A204.1 (cell line): ENCODE data around the gene NPTN.

ENCODE experiments used
- FAIRE-seq: peaks from 2 replicates; lab custom pipeline; 2012; peaks lifted over from hg19 to GRCh38; lab: Jason Lieb, UNC

NPTN gene

GRCh38 chr15:73631915-73632669 is 1.1 kb downstream of the NPTN start:
- no peak for FAIRE-seq

- no peak for FAIRE-seq
These were observed 2.2 kb downstream of the NPTN start for GRCh38 chr15:73630921-73631362.

- no peak for FAIRE-seq
These were observed 3.3 kb downstream of the NPTN start for GRCh38 chr15:73629798-73630429.

- FAIRE-seq = no peak
These were observed 4.0 kb downstream of the NPTN start for GRCh38 chr15:73628976-73629797.

GRCh38 chr15:73628102-73628501 is 5.1 kb downstream of the NPTN start:
- FAIRE-seq = no peak

GRCh38 chr15:73626072-73626471 is 7.1 kb downstream of the NPTN start:
- FAIRE-seq = no peak

GRCh38 chr15:73624530-73624929 is 8.7 kb downstream of the NPTN start:
- FAIRE-seq = no peak

GRCh38 chr15:73621286-73621826 is 11.8 kb downstream of the NPTN start:
- no peak for FAIRE-seq

GRCh38 chr15:73620078-73620477 is 13.1 kb downstream of the NPTN start:
- FAIRE-seq = no peak

GRCh38 chr15:73617913-73618312 is 15.3 kb downstream of the NPTN start:
- no peak for FAIRE-seq

GRCh38 chr15:73617301-73617831 is 15.8 kb downstream of the NPTN start:
- no peak for FAIRE-seq

- FAIRE-seq = no peak
These were observed 24.2 kb downstream of the NPTN start for GRCh38 chr15:73608941-73609340.

- no peak for FAIRE-seq
These were observed 24.7 kb downstream of the NPTN start for GRCh38 chr15:73608475-73608874.

- no peak for FAIRE-seq
These were observed 25.3 kb downstream of the NPTN start for GRCh38 chr15:73607843-73608242.

GRCh38 chr15:73607405-73607804 is 25.8 kb downstream of the NPTN start:
- no peak for FAIRE-seq

GRCh38 chr15:73605759-73606436 is 27.3 kb downstream of the NPTN start:
- no peak for FAIRE-seq

- FAIRE-seq = no peak
These were observed 28.7 kb downstream of the NPTN start for GRCh38 chr15:73604477-73604876.

GRCh38 chr15:73602992-73603391 is 30.2 kb downstream of the NPTN start:
- FAIRE-seq = no peak

- no peak for FAIRE-seq
These were observed 30.7 kb downstream of the NPTN start for GRCh38 chr15:73602446-73602843.

GRCh38 chr15:73601451-73602445 is 31.4 kb downstream of the NPTN start:
- no peak for FAIRE-seq
